GM21529 (cell line): ENCODE results near the gene MUC15.
"Not testable (repeated sequence)": the region's sequence is repeated elsewhere in the genome, so short reads cannot be mapped to it uniquely, and the experiment has no call there.

Source experiments
- ATAC-seq: cut with Tn5 transposase; IDR thresholded peaks from one replicate; pipeline ENCODE4 v1.9.1; 2021; ENCODE audit not compliant: unreplicated experiment

Gene MUC15

GRCh38 chr11:26571861-26572654, at the start of gene MUC15:
Gene MUC15, minus strand, starts transcription at chr11:26572263. Its CDS starts 5,169 bp downstream, at chr11:26567094.
- ATAC-seq = no peak

- no peak for ATAC-seq
These were observed 49.1 kb upstream of the MUC15 start for GRCh38 chr11:26621132-26621531.

GRCh38 chr11:26620282-26621045, 48.4 kb upstream of the MUC15 start:
- ATAC-seq = no peak

GRCh38 chr11:26618441-26618840, 46.4 kb upstream of the MUC15 start:
- ATAC-seq = no peak

- no peak for ATAC-seq
These were observed 41.7 kb upstream of the MUC15 start for GRCh38 chr11:26613759-26614158.

GRCh38 chr11:26608507-26609146, 36.6 kb upstream of the MUC15 start:
- ATAC-seq = no peak

- no peak for ATAC-seq
These were observed 35.9 kb upstream of the MUC15 start for GRCh38 chr11:26607725-26608506.

- no peak for ATAC-seq
These were observed 27.9 kb upstream of the MUC15 start for GRCh38 chr11:26599876-26600434.

- no peak for ATAC-seq
These were observed 27.4 kb upstream of the MUC15 start for GRCh38 chr11:26599425-26599824.

- no peak for ATAC-seq
These were observed 25.8 kb upstream of the MUC15 start for GRCh38 chr11:26597899-26598298.

GRCh38 chr11:26597049-26597689, 25.1 kb upstream of the MUC15 start:
- not testable (repeated sequence) for ATAC-seq

- not testable (repeated sequence) for ATAC-seq
These were observed 23.3 kb upstream of the MUC15 start for GRCh38 chr11:26595207-26595865.

GRCh38 chr11:26593691-26594090, 21.6 kb upstream of the MUC15 start:
- ATAC-seq = no peak

GRCh38 chr11:26587073-26587472, 15.0 kb upstream of the MUC15 start:
- no peak for ATAC-seq

GRCh38 chr11:26584818-26585217, 12.8 kb upstream of the MUC15 start:
- no peak for ATAC-seq

- ATAC-seq = no peak
These were observed 11.5 kb upstream of the MUC15 start for GRCh38 chr11:26583550-26583949.

GRCh38 chr11:26580929-26581328, 8.9 kb upstream of the MUC15 start:
- no peak for ATAC-seq

- no peak for ATAC-seq
These were observed 7.6 kb upstream of the MUC15 start for GRCh38 chr11:26579683-26580082.

GRCh38 chr11:26578998-26579661, 7.1 kb upstream of the MUC15 start:
- no peak for ATAC-seq
